ENCODE data around the gene AK5.

Gene AK5

DNA sequence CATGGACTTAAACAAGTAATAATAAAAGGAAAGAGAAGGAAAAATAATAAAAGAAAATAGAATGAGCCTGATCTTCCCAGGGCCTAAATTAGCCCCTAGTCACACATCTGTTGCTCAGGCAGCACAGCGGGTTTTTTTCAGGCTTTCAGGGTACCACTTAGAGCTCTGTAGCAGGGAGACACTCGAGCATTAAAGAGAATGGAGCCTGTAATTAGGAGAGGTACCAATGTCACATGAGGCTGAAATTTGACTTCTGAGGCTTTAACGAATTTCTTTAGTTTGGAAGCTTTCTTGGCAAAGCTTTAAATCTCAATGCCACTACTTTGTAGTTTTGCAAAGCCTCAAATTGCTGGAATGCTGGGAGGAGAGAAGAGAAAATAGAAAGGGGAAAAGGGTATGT lies 116.3 kb downstream of the AK5 start:
- no peaks in the 10 kb centered on the region for H3K27me3 ChIP-seq (replicated peaks; ENCODE audit: insufficient read depth, low read length)
- no peaks in the 10 kb centered on the region for H3K9me2 ChIP-seq (replicated peaks; ENCODE audit: insufficient read depth, low read length)
- no peaks in the 10 kb centered on the region for H4K20me1 ChIP-seq (ENCODE audit: insufficient read depth, low read length)
- H3K79me2 ChIP-seq (ENCODE audit: low read length): no peaks in the 10 kb centered on the region
- DNase-seq: no peak
- H3K4me3 ChIP-seq (ENCODE audit: low read length): no peak overlapping the region
- TF ChIP-seq CTCF (IDR thresholded peaks at IDR 0.05; ENCODE audit: low read length): no peak
- no peak for TF ChIP-seq EZH2phosphoT487 (IDR thresholded peaks at IDR 0.05; ENCODE audit: low read length)
- no peak for TF ChIP-seq EZH2 (optimal IDR thresholded peaks at IDR 0.05; ENCODE audit: low read depth, low read length)
- H3F3A ChIP-seq (ENCODE audit: insufficient read depth, low read length): no peaks in the 10 kb centered on the region
- H3K4me1 ChIP-seq (ENCODE audit: low read length): no peaks in the 10 kb centered on the region
- H3K9ac ChIP-seq (ENCODE audit: low read length): no peak overlapping the region
- H3K27ac ChIP-seq (ENCODE audit: low read length): no peak overlapping the region
- H2AFZ ChIP-seq (ENCODE audit: low read length): no peak overlapping the region
- H3K4me2 ChIP-seq (ENCODE audit: low read depth, low read length): no peak overlapping the region
- no peaks in the 10 kb centered on the region for H3K9me3 ChIP-seq (replicated peaks; ENCODE audit: insufficient read depth, low read length)
- H3K36me3 ChIP-seq (replicated peaks; ENCODE audit: insufficient read depth, low read length): no peaks in the 10 kb centered on the region

DNA sequence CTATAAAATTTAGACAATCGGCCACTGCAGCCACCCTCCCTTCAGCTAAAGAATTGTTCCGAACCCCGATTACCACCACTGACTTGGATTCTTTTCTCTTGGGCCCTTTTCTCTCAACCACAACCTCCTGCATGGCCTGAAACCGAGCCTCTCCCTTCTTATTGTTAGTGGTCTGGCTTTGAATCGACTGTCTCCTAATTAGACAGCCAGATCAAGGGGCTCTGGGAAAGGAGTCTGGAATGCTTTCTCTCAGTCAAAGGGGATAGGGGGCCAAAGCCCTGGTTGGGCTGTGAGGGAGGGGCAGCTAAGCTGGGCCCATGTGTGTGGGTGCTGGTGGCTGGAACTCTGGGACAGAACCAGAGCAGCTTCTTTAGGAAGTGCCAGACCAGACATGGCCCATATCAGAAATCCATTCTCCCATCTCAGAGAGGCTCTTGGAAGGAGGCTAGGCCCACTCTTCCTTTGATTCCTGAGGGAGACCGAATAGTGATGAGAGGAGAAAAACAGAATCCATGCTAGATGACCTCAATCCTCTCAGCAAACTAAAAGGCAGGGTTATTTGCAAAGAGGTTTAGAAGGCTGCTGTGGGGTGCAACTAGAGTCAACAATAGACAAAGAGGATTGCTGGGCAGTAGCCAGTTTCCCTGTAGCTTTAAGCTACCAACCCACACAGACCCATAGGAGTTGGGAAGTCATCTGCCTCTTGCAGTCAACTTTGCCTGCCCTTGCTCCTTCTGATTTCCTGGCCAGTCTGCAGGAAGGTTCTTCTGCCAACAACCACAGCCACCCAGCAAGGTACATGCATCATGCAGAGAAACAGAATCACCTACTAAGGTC lies 117.6 kb downstream of the AK5 start:
- Histone ChIP-seq H3F3A (ENCODE audit: insufficient read depth, low read length) (no peaks in the 10 kb centered on the region), H3K4me1 (ENCODE audit: low read length) (no peaks in the 10 kb centered on the region), H3K4me2 (ENCODE audit: low read depth, low read length) (no peak overlapping the region), H3K27ac (ENCODE audit: low read length) (no peak overlapping the region), H4K20me1 (ENCODE audit: insufficient read depth, low read length) (no peaks in the 10 kb centered on the region), H3K4me3 (ENCODE audit: low read length) (no peak overlapping the region), H3K9me2 (replicated peaks; ENCODE audit: insufficient read depth, low read length) (no peaks in the 10 kb centered on the region), H3K27me3 (replicated peaks; ENCODE audit: insufficient read depth, low read length) (no peaks in the 10 kb centered on the region), H2AFZ (ENCODE audit: low read length) (no peak overlapping the region), H3K36me3 (replicated peaks; ENCODE audit: insufficient read depth, low read length) (no peaks in the 10 kb centered on the region), H3K79me2 (ENCODE audit: low read length) (no peaks in the 10 kb centered on the region), H3K9ac (ENCODE audit: low read length) (no peak overlapping the region), H3K9me3 (replicated peaks; ENCODE audit: insufficient read depth, low read length) (no peaks in the 10 kb centered on the region)
- no peak for TF ChIP-seq EZH2phosphoT487 (IDR thresholded peaks at IDR 0.05; ENCODE audit: low read length)
- no peak for TF ChIP-seq CTCF (IDR thresholded peaks at IDR 0.05; ENCODE audit: low read length)
- TF ChIP-seq EZH2 (optimal IDR thresholded peaks at IDR 0.05; ENCODE audit: low read depth, low read length): no peak
- DNase-seq: no peak

- no peaks in the 10 kb centered on the region for H3K36me3 ChIP-seq (replicated peaks; ENCODE audit: insufficient read depth, low read length)
- H3K4me1 ChIP-seq (ENCODE audit: low read length): no peaks in the 10 kb centered on the region
- no peaks in the 10 kb centered on the region for H3K79me2 ChIP-seq (ENCODE audit: low read length)
- no peaks in the 10 kb centered on the region for H3K9me2 ChIP-seq (replicated peaks; ENCODE audit: insufficient read depth, low read length)
- no peaks in the 10 kb centered on the region for H3K9me3 ChIP-seq (replicated peaks; ENCODE audit: insufficient read depth, low read length)
- H3K27ac ChIP-seq (ENCODE audit: low read length): no peak overlapping the region
- H3K4me2 ChIP-seq (ENCODE audit: low read depth, low read length): no peak overlapping the region
- no peak for DNase-seq
- H3K4me3 ChIP-seq (ENCODE audit: low read length): no peak overlapping the region
- TF ChIP-seq EZH2 (optimal IDR thresholded peaks at IDR 0.05; ENCODE audit: low read depth, low read length) (no peak), CTCF (IDR thresholded peaks at IDR 0.05; ENCODE audit: low read length) (no peak)
- H3K27me3 ChIP-seq (replicated peaks; ENCODE audit: insufficient read depth, low read length): no peaks in the 10 kb centered on the region
- no peaks in the 10 kb centered on the region for H3F3A ChIP-seq (ENCODE audit: insufficient read depth, low read length)
- H4K20me1 ChIP-seq (ENCODE audit: insufficient read depth, low read length): no peaks in the 10 kb centered on the region
- no peak overlapping the region for H3K9ac ChIP-seq (ENCODE audit: low read length)
- H2AFZ ChIP-seq (ENCODE audit: low read length): no peak overlapping the region
Observed at GRCh38 chr1:77400781-77401180, 119.0 kb downstream of the AK5 start.

Data from MM.1S (cell line).